Ovary (tissue), 9 donors: ENCODE measurements around the gene TSPOAP1. TPM values are rescaled to one million over a fixed set of nuclear protein-coding genes. Genes with fewer than 3 reads are reported as not detected.

Experiments used
- DNase-seq, 5 donors: peaks; one replicate each; pipeline ENCODE4 v3.0.0-alpha.2; 2019 to 2020
- H3K27ac ChIP-seq, 2 donors: fragments of 200-600 bp; one replicate each; pipeline versions ENCODE4 v1.5.1 to v1.8.0; 2019 to 2022
- H3K27me3 ChIP-seq: fragments of 200-600 bp; one replicate; pipeline ENCODE4 v1.8.0; 2022
- H3K36me3 ChIP-seq: fragments of 200-600 bp; sonication (generic); one replicate; pipeline ENCODE4 v1.5.1; 2019
- H3K4me1 ChIP-seq: one replicate; pipeline ENCODE4 v1.8.1; 2013; ENCODE audit warnings: mild to moderate bottlenecking, moderate library complexity; ENCODE audit not compliant: insufficient read depth
- H3K4me3 ChIP-seq: fragments of 200-600 bp; sonication (generic); one replicate; pipeline ENCODE4 v1.5.1; 2017
- H3K9me3 ChIP-seq, 2 donors: fragments of 200-600 bp in 1 of 2; sonication (generic) in 1 of 2; one replicate each; pipeline versions ENCODE4 v1.5.1 to v1.8.1; 2013 to 2019; ENCODE audit warnings: mild to moderate bottlenecking in 1 of 2, moderate library complexity in 1 of 2
- EP300 ChIP-seq: sonication (generic); formaldehyde crosslinking; IDR thresholded peaks from one replicate; pipeline ENCODE4 v1.6.1; 2017; ENCODE audit warnings: antibody characterized with exemption
- POLR2A ChIP-seq: fragments of 450-650 bp; IDR thresholded peaks from one replicate; pipeline ENCODE4 v1.6.1; 2017; ENCODE audit warnings: antibody characterized with exemption, mild to moderate bottlenecking, moderate library complexity
- WGBS, 3 donors: extraction: QIAGEN DNeasy Blood & Tissue Kit in 1 of 3; methylation state at CpG; one replicate each; pipeline versions ENCODE4 v1.1.5 to v1.1.7; 2013 to 2017; 5-methylcytosine and 5-hydroxymethylcytosine counted together
- intact Hi-C, 4 donors: fragments of 100-400 bp; cut with DNase I; formaldehyde crosslinking; loops; one replicate each; pipeline versions ENCODE4 v1.11.0 to v1.15.1; 2022 to 2023
- polyA plus RNA-seq, 2 donors: library from polyadenylated mRNA; stranded (reverse); fragments of 200-250 nt in 1 of 2; fragments of 350-450 nt in 1 of 2; fragmentation: Illumina TruSeq in 1 of 2; extraction: RNeasy Lipid Tissue Mini Kit (QIAGEN cat#74804) in 1 of 2; gene quantifications; one replicate each; pipeline ENCODE4 v1.2.3, GENCODE V29; 2013 to 2014
- total RNA-seq, 7 donors: library from RNA; depleted of rRNA in 2 of 7; stranded (reverse); fragments of >200 nt in 2 of 7; fragmentation: NEBNext Ultra II Directional in 3 of 7; extraction: Animal tissue kit (Norgen Biotek cat#: 25700) in 3 of 7; gene quantifications; one replicate each; pipeline versions ENCODE4 v1.1.0 to v1.2.4, GENCODE V29; 2016 to 2023
- TF ChIP-seq, protein P1 (sequence below), 3 donors: fragments of 450-650 bp in 2 of 3; fragments of 200-600 bp in 1 of 3; IDR thresholded peaks; one replicate each; pipeline versions ENCODE4 v1.5.1 to v1.8.0; 2016 to 2022; ENCODE audit warnings: antibody characterized with exemption in 3 of 3, mild to moderate bottlenecking in 1 of 3
- donor health status: DM: no; HTN: no; CAD: no; lungs with moderate emphysema.
- donor health status: DM: no; HTN: no; CAD: no.
- donor health status: Bipolar disorder and iron deficiency.
- donor health status: DM: yes; HTN: yes; CAD: no.
- donor health status: DM: no; HTN: no; CAD: no.
- donor health status: DM: yes; HTN: yes; CAD: no.

TSPOAP1 gene
- total and polyA plus RNA-seq, 9 donors: 8.3 to 49.1 (median 37.5) TPM

DNA sequence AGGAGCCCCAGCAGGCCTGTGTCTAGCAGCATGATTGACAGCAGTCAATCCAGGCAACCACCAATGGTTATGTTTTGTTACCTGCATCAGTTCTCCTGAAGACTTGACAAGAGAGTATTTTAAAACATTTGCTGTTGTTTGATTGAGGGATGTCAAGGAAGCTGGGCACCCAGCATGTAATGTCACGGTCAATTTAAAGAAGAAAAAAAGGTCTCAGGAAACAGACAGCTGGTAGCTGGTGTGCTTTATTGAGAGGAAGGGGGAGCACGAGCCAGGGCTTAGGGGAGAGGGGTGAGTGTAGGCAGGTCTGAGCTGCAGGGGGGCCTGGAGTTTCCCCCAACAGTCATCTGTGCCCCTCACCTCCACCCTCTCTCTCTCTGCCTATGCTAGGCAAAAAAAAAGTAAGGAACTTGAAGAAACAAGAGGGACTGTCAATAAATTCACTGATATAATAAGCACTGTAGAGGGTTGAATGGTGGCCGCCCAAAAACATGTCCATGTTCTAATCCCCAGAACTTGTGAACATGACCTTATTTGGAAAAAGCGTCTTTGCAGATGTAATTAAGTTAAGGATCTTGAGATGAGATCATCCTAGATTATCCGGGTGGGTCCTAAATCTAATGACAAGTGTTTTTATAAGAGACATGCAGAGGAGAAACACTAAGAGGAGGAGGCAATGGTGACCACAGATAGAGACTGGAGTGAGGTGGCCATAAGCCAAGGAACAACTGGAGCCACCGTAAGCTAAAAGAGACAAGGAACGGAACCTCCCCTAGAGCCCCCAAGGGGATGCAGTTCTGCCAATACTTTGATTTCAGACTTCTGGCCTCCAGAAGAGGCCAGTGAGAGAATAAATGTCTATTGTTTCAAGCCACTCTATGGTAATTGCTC is 14.5 kb downstream of the TSPOAP1 start:
- peak in 1 of 5 donors; percentile 5 for DNase-seq
- Histone ChIP-seq H3K27ac (no peak overlapping the region), H3K4me3 (no peak overlapping the region), H3K27me3 (no peaks in the 10 kb centered on the region), H3K4me1 (no peaks in the 10 kb centered on the region), H3K36me3 (no peaks in the 10 kb centered on the region), H3K9me3 (no peaks in the 10 kb centered on the region)
- intact Hi-C loops: no loop called here
- 78 to 80% (median 79%) methylated on average over 7 of the region's 7 CpGs for WGBS, 3 donors
- no peak for TF ChIP-seq POLR2A

DNA sequence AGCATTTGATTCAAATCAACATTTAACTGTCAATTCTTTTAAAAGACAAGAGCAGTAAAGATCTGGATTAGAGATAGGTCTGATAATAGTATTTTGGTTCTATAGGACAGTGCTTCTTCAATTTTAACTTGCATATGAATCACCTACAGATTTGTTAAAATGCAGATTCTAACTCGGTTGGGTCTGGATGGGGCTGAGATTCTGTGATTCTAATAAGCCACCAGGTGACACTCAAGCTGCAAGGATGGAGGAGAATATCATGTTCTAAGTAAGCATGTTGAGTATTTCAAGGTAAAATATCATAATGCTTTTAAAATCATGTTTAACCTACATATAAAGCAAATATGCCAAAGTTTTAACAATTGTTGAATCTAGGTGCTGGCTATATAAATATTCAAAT is 15.8 kb downstream of the TSPOAP1 start:
- no peak for DNase-seq
- intact Hi-C loops: no loop called here
- TF ChIP-seq, protein P1, sequence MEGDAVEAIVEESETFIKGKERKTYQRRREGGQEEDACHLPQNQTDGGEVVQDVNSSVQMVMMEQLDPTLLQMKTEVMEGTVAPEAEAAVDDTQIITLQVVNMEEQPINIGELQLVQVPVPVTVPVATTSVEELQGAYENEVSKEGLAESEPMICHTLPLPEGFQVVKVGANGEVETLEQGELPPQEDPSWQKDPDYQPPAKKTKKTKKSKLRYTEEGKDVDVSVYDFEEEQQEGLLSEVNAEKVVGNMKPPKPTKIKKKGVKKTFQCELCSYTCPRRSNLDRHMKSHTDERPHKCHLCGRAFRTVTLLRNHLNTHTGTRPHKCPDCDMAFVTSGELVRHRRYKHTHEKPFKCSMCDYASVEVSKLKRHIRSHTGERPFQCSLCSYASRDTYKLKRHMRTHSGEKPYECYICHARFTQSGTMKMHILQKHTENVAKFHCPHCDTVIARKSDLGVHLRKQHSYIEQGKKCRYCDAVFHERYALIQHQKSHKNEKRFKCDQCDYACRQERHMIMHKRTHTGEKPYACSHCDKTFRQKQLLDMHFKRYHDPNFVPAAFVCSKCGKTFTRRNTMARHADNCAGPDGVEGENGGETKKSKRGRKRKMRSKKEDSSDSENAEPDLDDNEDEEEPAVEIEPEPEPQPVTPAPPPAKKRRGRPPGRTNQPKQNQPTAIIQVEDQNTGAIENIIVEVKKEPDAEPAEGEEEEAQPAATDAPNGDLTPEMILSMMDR (IDR thresholded peaks at IDR 0.05): no peak
- TF ChIP-seq EP300 (no peak), POLR2A (no peak)
- Histone ChIP-seq H3K4me1 (no peaks in the 10 kb centered on the region), H3K27ac (no peak overlapping the region), H3K36me3 (no peaks in the 10 kb centered on the region), H3K9me3 (no peaks in the 10 kb centered on the region), H3K27me3 (no peaks in the 10 kb centered on the region), H3K4me3 (no peak overlapping the region)
- WGBS, 3 donors: 33 to 42% (median 39%) methylated on average over 1 of the region's 1 CpG

DNA sequence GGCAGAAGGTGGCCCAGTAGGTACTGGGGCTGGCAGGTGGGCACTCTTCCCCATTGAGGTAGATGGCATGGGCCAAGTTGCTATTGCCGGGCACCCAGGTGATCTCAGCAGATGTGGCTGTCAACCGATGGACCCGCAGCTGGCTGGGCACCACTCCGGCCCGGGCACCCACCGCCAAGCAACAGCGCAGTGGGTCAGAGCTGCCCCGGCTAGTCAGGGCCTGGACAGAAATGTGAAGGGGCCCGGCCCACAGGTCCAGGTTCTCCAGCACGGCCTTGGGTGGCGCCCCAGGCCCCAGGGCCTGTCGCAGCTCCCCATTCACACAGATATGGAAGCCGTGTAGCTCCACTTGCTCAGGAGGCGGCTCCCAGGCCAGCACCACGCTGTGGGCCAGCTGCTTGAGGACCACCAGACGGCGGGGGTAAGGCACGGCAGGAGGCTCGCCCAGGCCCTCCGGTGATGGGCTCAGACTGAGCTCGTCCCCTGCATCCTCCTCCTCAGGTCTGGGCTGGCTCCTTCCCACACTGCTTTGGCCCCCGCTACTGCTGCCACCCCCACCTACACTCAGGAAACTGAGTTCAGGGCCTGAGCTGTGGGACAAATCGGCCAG is 16.5 kb downstream of the TSPOAP1 start:
- intact Hi-C loops: no loop called here
- Histone ChIP-seq H3K4me1 (no peaks in the 10 kb centered on the region), H3K9me3 (no peaks in the 10 kb centered on the region), H3K27ac (no peak overlapping the region), H3K27me3 (no peaks in the 10 kb centered on the region), H3K4me3 (no peak overlapping the region), H3K36me3 (no peaks in the 10 kb centered on the region)
- DNase-seq: no peak
- 83 to 90% (median 84%) methylated on average over 23 of the region's 23 CpGs for WGBS, 3 donors
- TF ChIP-seq EP300 (no peak), POLR2A (no peak)

DNA sequence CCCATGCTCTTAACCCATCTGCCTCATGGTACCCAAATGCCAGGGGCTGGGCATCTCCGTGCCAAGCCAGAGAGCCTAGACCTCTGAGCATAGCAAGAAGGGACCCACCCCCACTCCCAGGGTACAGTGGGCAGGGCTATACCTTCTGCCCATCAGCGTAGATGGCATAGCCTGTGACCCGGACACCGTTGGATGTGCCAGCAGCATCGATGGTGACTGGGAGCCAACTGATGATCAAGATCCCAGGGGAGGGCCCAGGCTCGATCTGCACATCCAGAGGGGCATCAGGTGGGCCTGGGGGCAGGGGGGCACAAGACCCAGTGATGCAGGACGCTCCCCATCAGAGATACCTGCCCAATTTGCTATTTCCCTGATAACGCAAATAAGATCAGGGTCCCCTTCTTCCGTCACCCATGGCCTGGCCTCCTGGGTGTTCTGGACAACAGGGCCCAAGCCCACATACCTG is 17.1 kb downstream of the TSPOAP1 start:
- intact Hi-C loops: no loop called here
- no peak for DNase-seq
- Histone ChIP-seq H3K9me3 (no peaks in the 10 kb centered on the region), H3K4me3 (no peak overlapping the region), H3K27ac (no peak overlapping the region), H3K27me3 (no peaks in the 10 kb centered on the region), H3K4me1 (no peaks in the 10 kb centered on the region), H3K36me3 (no peaks in the 10 kb centered on the region)
- TF ChIP-seq EP300 (no peak), POLR2A (no peak)
- TF ChIP-seq, protein P1 (IDR thresholded peaks at IDR 0.05): no peak
- 93 to 94% (median 94%) methylated on average over 8 to 9 of the region's 9 CpGs for WGBS, 3 donors

DNA sequence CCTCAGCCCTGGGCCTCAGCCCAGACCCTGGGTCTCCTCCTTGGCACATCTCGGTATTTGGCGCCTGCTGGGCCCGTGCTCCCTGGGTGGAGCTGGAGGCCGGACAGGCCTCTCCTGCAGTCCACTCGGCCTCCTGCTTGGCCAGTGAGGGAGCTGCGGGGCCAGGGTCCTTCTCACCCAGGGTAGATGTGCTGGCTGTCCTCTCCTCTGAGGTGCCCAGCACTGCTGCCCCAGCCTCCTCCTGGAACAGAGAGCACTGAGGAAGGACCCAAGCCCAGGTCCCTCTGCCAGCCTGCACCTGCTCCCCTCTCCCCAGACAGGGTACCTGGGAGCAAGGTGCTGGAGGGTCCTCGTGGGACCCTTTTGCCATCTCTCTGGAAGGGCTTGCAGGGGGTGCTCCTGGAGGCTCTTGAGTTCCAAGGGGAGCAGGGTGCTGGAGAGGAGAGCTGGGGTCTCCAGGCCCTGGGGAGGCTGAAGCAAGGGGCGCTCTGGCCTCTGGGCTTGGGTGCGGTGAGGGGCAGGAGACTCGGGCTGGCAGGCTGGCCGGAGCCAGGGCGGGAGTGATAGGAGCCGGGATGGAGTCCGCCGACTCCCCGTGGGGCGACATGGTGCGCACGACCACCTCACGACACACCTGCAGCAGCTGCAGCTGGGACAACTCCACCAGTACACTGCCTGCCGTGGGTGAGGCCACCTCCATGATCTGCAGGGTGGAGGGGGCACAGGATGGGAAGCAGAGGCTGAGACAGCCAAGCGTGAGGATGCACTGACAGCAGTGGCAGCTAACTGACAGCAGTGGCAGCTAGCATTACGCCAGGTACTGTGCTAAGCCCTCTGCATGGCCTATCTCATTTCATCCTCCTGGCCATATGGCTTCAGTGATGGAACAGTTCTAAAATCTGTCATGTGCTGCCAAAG is 17.8 kb downstream of the TSPOAP1 start:
- no peaks in the 10 kb centered on the region for H3K27me3 ChIP-seq
- H3K27ac ChIP-seq: no peak overlapping the region
- intact Hi-C loops: no loop called here
- no peaks in the 10 kb centered on the region for H3K36me3 ChIP-seq
- no peaks in the 10 kb centered on the region for H3K9me3 ChIP-seq
- peak in 1 of 5 donors; percentile 29 for DNase-seq
- H3K4me3 ChIP-seq: no peak overlapping the region
- WGBS, 3 donors: 87 to 89% (median 88%) methylated on average over 22 to 23 of the region's 23 CpGs
- TF ChIP-seq POLR2A (no peak), EP300 (no peak)
- TF ChIP-seq, protein P1 (IDR thresholded peaks at IDR 0.05): no peak
- H3K4me1 ChIP-seq: no peaks in the 10 kb centered on the region
